Inflammatory macrophage treated with lipopolysaccharide for 1 hour (primary cell): ENCODE measurements around the gene TMC3.

ENCODE experiments used
- DNase-seq, 2 donors: peaks; one replicate each; pipeline ENCODE4 v3.0.0-alpha.2; 2020 to 2022

TMC3 gene

GRCh38 chr15:81297147-81297572 lies 76.9 kb downstream of the TMC3 start:
- DNase-seq: no peak

DNA sequence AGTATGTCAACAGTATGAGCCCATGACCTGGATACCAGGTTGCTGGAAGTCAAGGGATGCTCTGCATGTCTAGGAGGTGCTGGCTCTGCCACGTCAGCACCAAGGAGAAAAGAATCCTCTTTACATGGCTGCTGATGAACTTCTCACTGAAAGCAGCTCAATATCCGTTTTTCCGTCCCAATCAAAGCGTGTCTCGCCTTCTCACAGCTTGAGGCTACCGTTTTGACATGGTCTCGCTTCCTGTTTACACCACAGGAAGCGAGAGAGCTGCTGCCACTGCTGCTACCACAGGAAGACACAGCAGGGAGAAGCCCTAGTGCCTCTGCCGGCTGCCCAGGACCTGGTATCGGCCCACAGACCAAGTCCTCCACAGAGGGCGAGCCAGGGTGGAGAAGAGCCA lies 77.3 kb downstream of the TMC3 start:
- DNase-seq: peak; percentile 80 to 85

GRCh38 chr15:81296186-81296585 lies 77.8 kb downstream of the TMC3 start:
- no peak for DNase-seq

DNA sequence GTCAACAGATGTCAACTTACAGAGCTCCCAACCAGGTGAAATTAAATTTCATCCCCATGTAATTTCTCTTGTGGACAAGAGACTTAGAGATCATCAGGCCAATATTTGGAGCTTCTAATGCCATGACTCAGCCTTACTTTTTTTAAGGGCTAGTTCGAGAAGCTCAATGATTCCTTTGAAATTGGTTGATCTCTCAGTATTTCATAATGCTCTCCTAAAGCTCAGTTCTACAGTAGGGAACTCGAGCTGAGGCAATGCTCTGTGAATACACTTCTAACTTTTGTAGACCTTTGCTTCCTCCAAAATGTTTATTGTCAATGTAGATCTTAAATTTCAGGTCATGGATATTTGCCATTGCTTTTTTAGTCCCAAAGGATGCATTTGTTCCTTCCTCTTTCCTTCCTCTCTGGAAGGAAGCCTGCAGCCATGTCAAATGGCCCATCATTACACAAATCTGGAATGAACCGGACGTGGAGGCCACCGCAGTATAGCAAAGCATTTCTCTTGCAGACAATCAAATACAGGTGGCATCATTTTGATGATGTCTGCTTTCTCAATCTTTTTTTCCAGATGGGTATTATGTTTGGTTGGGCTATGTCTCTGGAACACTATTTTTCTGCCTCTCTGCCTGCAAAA lies 78.4 kb downstream of the TMC3 start:
- peak in 1 of 2 donors; percentile 31 for DNase-seq

- DNase-seq: peak; percentile 48 to 70
Observed at GRCh38 chr15:81294516-81294880, 79.5 kb downstream of the TMC3 start.

DNA sequence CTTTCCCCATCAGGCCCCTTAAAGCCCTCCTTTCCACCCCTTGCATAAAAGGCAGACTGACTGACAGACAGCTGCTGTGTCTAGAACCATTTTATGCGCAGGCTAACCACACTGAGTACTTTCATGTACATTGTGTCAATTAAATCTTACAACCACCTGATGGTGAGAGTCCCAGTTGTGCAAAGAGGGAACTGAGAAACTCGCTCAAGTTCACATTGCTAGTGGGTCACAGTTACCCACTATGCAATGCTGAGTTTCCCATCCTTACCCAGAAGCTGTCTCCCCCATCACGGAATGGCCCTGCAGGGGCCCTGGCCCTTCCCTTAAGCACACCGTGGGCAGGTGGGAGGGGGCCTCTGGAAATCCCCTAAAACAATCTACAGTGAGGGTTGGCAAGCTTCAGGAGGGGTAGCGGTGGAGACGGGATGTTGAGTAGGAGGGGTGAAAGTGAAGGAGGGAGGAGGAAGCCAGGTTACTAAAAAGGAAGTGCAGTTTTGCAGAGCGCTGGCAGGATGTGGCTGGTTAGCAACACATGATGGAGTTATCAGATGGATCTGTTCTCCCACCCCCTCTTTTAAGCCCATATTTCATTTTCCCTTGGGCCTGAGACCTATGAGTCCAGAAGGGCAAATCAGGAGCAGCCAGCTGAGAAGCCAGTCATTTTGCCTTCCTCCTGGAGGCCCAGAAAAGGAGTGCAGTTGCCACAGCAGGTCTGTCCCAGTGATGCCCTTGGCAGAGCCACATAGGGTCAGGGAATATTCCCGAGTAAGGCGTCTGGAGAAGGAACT lies 80.1 kb downstream of the TMC3 start:
- DNase-seq: peak; percentile 58 to 87

GRCh38 chr15:81292523-81293001 lies 81.5 kb downstream of the TMC3 start:
- DNase-seq: no peak

GRCh38 chr15:81291916-81292522 lies 82.0 kb downstream of the TMC3 start:
- no peak for DNase-seq

GRCh38 chr15:81289910-81290309 lies 84.1 kb downstream of the TMC3 start:
- DNase-seq: no peak

DNA sequence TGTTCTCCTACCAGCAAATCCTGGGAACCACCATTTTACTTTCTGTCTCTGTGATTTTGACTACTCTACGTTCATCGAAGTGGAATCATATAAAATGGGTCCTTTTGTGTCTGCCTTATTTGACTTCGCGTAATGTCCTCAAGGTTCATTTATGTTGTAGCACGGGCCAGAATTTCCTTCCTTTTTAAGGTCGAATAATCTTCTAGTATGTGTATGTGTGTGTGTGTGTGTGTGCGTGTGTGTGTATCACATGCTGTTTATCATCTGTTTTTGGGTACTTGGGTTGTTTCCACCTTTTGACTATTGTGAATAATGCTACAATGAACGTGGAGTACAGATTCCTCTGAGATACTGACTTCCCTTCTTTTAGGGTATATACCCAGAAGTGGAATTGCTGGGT lies 85.4 kb downstream of the TMC3 start:
- no peak for DNase-seq

GRCh38 chr15:81288040-81288439 lies 86.0 kb downstream of the TMC3 start:
- no peak for DNase-seq

- DNase-seq: peak; percentile 77 to 87
Observed at GRCh38 chr15:81286621-81287121, 87.3 kb downstream of the TMC3 start.

GRCh38 chr15:81285461-81285860 lies 88.6 kb downstream of the TMC3 start:
- no peak for DNase-seq

GRCh38 chr15:81284256-81285031 lies 89.6 kb downstream of the TMC3 start:
- peak; percentile 38 to 57 for DNase-seq

DNA sequence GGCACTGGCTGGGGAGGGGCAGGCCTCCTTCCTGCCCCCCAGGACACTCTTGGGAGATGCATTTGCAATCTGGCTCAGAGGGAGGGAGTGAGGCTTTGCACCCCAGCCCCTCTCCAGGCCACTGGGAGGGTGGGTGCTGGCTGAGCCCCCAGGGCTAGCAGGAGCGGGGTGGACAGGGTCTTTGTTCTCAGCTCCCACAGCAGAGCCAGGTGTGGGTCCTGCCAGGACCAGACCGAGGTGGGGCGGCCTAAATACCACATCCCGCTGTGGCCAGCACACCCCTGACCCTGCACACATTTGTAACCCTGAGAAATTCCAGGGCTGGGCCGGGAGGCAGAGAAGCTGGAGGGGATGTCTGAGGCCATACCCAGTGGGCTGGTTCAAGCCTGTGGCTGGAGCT lies 91.1 kb downstream of the TMC3 start:
- DNase-seq: no peak

DNA sequence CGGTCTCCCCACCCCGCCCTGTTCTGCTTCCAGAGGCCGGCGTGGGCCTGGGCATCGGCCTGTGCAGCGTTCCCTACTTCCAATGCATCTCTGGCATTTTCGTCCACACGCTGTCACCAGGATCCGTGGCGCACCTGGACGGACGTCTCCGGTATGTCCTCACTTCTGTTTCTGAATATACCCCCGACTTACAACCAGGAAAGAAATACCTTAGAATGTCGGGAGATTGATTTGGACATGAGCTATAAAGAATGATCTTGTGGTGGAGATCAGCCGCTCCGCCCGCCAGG lies 91.5 kb downstream of the TMC3 start:
- DNase-seq: no peak

GRCh38 chr15:81281766-81282605 lies 92.0 kb downstream of the TMC3 start:
- peak in 1 of 2 donors; percentile 58 for DNase-seq

DNA sequence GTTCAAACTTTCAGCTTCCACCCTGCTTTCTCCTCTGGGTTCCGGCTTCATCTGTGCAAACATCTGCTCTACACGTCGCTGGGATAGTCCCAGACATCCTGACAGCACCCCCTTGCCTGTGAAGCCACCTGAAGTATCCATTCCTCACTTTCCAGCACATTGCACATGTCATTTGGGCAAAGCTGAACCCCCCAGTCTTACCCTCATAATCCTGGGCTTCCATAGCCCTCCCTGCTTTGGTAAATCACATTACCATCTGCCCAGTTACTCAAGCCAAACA lies 92.6 kb downstream of the TMC3 start:
- no peak for DNase-seq
